ENCODE results near the gene SUMO4.
"Not testable (repeated sequence)": the region's sequence is repeated elsewhere in the genome, so short reads cannot be mapped to it uniquely, and the experiment has no call there.

The SUMO4 gene

GRCh38 chr6:149440735-149441671 lies 40.9 kb downstream of the SUMO4 start:
- H3K4me3 ChIP-seq (ENCODE audit: low read length) = no peak overlapping the region
- DNase-seq (ENCODE audit: low read depth, low spot score) = no peak
- H3K27ac ChIP-seq (ENCODE audit: low read length) = no peak overlapping the region
- H3K9me3 ChIP-seq (ENCODE audit: control insufficient read depth, insufficient read depth, low read length) = no peaks in the 10 kb centered on the region
- no peaks in the 10 kb centered on the region for H3K4me1 ChIP-seq (ENCODE audit: control insufficient read depth, insufficient read depth, low read length)
- H3K27me3 ChIP-seq (ENCODE audit: control insufficient read depth, insufficient read depth, low read length) = no peaks in the 10 kb centered on the region
- WGBS (ENCODE audit: insufficient coverage, insufficient read length) = no CpG with 5 or more reads among the region's 16 CpGs
- H3K36me3 ChIP-seq (ENCODE audit: control insufficient read depth, insufficient read depth, low read length) = no peaks in the 10 kb centered on the region

GRCh38 chr6:149441740-149442139 lies 41.7 kb downstream of the SUMO4 start:
- H3K4me1 ChIP-seq (ENCODE audit: control insufficient read depth, insufficient read depth, low read length) = no peaks in the 10 kb centered on the region
- H3K36me3 ChIP-seq (ENCODE audit: control insufficient read depth, insufficient read depth, low read length) = no peaks in the 10 kb centered on the region
- WGBS (ENCODE audit: insufficient coverage, insufficient read length) = no CpG with 5 or more reads among the region's 9 CpGs
- H3K27me3 ChIP-seq (ENCODE audit: control insufficient read depth, insufficient read depth, low read length) = no peaks in the 10 kb centered on the region
- H3K9me3 ChIP-seq (ENCODE audit: control insufficient read depth, insufficient read depth, low read length) = no peaks in the 10 kb centered on the region
- H3K27ac ChIP-seq (ENCODE audit: low read length) = no peak overlapping the region
- no peak overlapping the region for H3K4me3 ChIP-seq (ENCODE audit: low read length)
- no peak for DNase-seq (ENCODE audit: low read depth, low spot score)

GRCh38 chr6:149443411-149444181 lies 43.5 kb downstream of the SUMO4 start:
- Histone ChIP-seq H3K27ac (ENCODE audit: low read length) (no peak overlapping the region), H3K9me3 (ENCODE audit: control insufficient read depth, insufficient read depth, low read length) (no peaks in the 10 kb centered on the region), H3K27me3 (ENCODE audit: control insufficient read depth, insufficient read depth, low read length) (no peaks in the 10 kb centered on the region), H3K4me3 (ENCODE audit: low read length) (no peak overlapping the region), H3K4me1 (ENCODE audit: control insufficient read depth, insufficient read depth, low read length) (no peaks in the 10 kb centered on the region), H3K36me3 (ENCODE audit: control insufficient read depth, insufficient read depth, low read length) (no peaks in the 10 kb centered on the region)
- DNase-seq (ENCODE audit: low read depth, low spot score) = no peak
- WGBS (ENCODE audit: insufficient coverage, insufficient read length) = no CpG with 5 or more reads among the region's 8 CpGs

GRCh38 chr6:149444360-149445094 lies 44.5 kb downstream of the SUMO4 start:
- not testable (repeated sequence) for H3K27me3 ChIP-seq (ENCODE audit: control insufficient read depth, insufficient read depth, low read length); H3K4me3 ChIP-seq (ENCODE audit: low read length); H3K9me3 ChIP-seq (ENCODE audit: control insufficient read depth, insufficient read depth, low read length); H3K4me1 ChIP-seq (ENCODE audit: control insufficient read depth, insufficient read depth, low read length); H3K27ac ChIP-seq (ENCODE audit: low read length); H3K36me3 ChIP-seq (ENCODE audit: control insufficient read depth, insufficient read depth, low read length); DNase-seq (ENCODE audit: low read depth, low spot score)
- no CpG with 5 or more reads among the region's 3 CpGs for WGBS (ENCODE audit: insufficient coverage, insufficient read length)

- Histone ChIP-seq H3K27me3 (ENCODE audit: control insufficient read depth, insufficient read depth, low read length) (peaks cover under 1% of the 10 kb centered on the region; the same call in 1 of the 2 replicates), H3K9me3 (ENCODE audit: control insufficient read depth, insufficient read depth, low read length) (no peaks in the 10 kb centered on the region), H3K4me3 (ENCODE audit: low read length) (no peak overlapping the region), H3K4me1 (ENCODE audit: control insufficient read depth, insufficient read depth, low read length) (no peaks in the 10 kb centered on the region), H3K27ac (ENCODE audit: low read length) (no peak overlapping the region), H3K36me3 (ENCODE audit: control insufficient read depth, insufficient read depth, low read length) (no peaks in the 10 kb centered on the region)
- WGBS (ENCODE audit: insufficient coverage, insufficient read length) = no CpG with 5 or more reads among the region's 6 CpGs
- no peak for DNase-seq (ENCODE audit: low read depth, low spot score)
Measured at GRCh38 chr6:149445095-149445466, 45.0 kb downstream of the SUMO4 start.

GRCh38 chr6:149445573-149445972 lies 45.5 kb downstream of the SUMO4 start:
- no peak overlapping the region for H3K27ac ChIP-seq (ENCODE audit: low read length)
- no peak for DNase-seq (ENCODE audit: low read depth, low spot score)
- WGBS (ENCODE audit: insufficient coverage, insufficient read length) = no CpG with 5 or more reads among the region's 7 CpGs
- no peak overlapping the region for H3K4me3 ChIP-seq (ENCODE audit: low read length)
- H3K27me3 ChIP-seq (ENCODE audit: control insufficient read depth, insufficient read depth, low read length) = peaks cover 5% of the 10 kb centered on the region; the same call in 1 of the 2 replicates
- H3K36me3 ChIP-seq (ENCODE audit: control insufficient read depth, insufficient read depth, low read length) = no peaks in the 10 kb centered on the region
- 0 out of 2 replicates have a peak, but pooled peaks cover 1% of the 10 kb centered on the region for H3K4me1 ChIP-seq (ENCODE audit: control insufficient read depth, insufficient read depth, low read length)
- no peaks in the 10 kb centered on the region for H3K9me3 ChIP-seq (ENCODE audit: control insufficient read depth, insufficient read depth, low read length)

- Histone ChIP-seq H3K4me1 (ENCODE audit: control insufficient read depth, insufficient read depth, low read length) (0 out of 2 replicates have a peak, but pooled peaks cover 2% of the 10 kb centered on the region), H3K36me3 (ENCODE audit: control insufficient read depth, insufficient read depth, low read length) (no peaks in the 10 kb centered on the region), H3K27ac (ENCODE audit: low read length) (no peak overlapping the region), H3K4me3 (ENCODE audit: low read length) (no peak overlapping the region), H3K27me3 (ENCODE audit: control insufficient read depth, insufficient read depth, low read length) (peaks cover 17% of the 10 kb centered on the region), H3K9me3 (ENCODE audit: control insufficient read depth, insufficient read depth, low read length) (no peaks in the 10 kb centered on the region)
- no CpG with 5 or more reads among the region's 5 CpGs for WGBS (ENCODE audit: insufficient coverage, insufficient read length)
- no peak for DNase-seq (ENCODE audit: low read depth, low spot score)
Measured at GRCh38 chr6:149446791-149447376, 46.8 kb downstream of the SUMO4 start.

GRCh38 chr6:149448821-149449453 lies 48.9 kb downstream of the SUMO4 start:
- Histone ChIP-seq H3K9me3 (ENCODE audit: control insufficient read depth, insufficient read depth, low read length) (no peaks in the 10 kb centered on the region), H3K27me3 (ENCODE audit: control insufficient read depth, insufficient read depth, low read length) (peaks cover 23% of the 10 kb centered on the region), H3K4me3 (ENCODE audit: low read length) (no peak overlapping the region), H3K4me1 (ENCODE audit: control insufficient read depth, insufficient read depth, low read length) (0 out of 2 replicates have a peak, but pooled peaks cover 2% of the 10 kb centered on the region), H3K36me3 (ENCODE audit: control insufficient read depth, insufficient read depth, low read length) (no peaks in the 10 kb centered on the region), H3K27ac (ENCODE audit: low read length) (no peak overlapping the region)
- DNase-seq (ENCODE audit: low read depth, low spot score) = no peak
- no CpG with 5 or more reads among the region's 5 CpGs for WGBS (ENCODE audit: insufficient coverage, insufficient read length)

GRCh38 chr6:149449831-149450678 lies 50.0 kb downstream of the SUMO4 start:
- peaks cover 23% of the 10 kb centered on the region for H3K27me3 ChIP-seq (ENCODE audit: control insufficient read depth, insufficient read depth, low read length)
- H3K4me3 ChIP-seq (ENCODE audit: low read length) = peak overlapping the region; percentile 40; the same call in 1 of the 2 replicates
- DNase-seq (ENCODE audit: low read depth, low spot score) = no peak
- WGBS (ENCODE audit: insufficient coverage, insufficient read length) = no CpG with 5 or more reads among the region's 14 CpGs
- H3K4me1 ChIP-seq (ENCODE audit: control insufficient read depth, insufficient read depth, low read length) = 0 out of 2 replicates have a peak, but pooled peaks cover 2% of the 10 kb centered on the region
- no peaks in the 10 kb centered on the region for H3K9me3 ChIP-seq (ENCODE audit: control insufficient read depth, insufficient read depth, low read length)
- H3K27ac ChIP-seq (ENCODE audit: low read length) = no peak overlapping the region
- H3K36me3 ChIP-seq (ENCODE audit: control insufficient read depth, insufficient read depth, low read length) = no peaks in the 10 kb centered on the region

All from iPS DF 6.9 (cell line).